Osteoblast (primary cell): Measurements from ENCODE around the gene TMC6. TPM values are rescaled to one million over a fixed set of nuclear protein-coding genes. Genes with fewer than 3 reads are reported as not detected.

ENCODE experiments used
- DNase-seq: peaks from one replicate; pipeline ENCODE4 v3.0.0; 2011; ENCODE audit warnings: low spot score, mixed read lengths; ENCODE audit not compliant: insufficient read length; ENCODE audit errors: missing footprints
- H2AFZ ChIP-seq: 2 replicates; pipeline ENCODE4 v1.6.0; 2011; ENCODE audit warnings: mild to moderate bottlenecking, low read length
- H3K27ac ChIP-seq: 2 replicates; pipeline ENCODE4 v1.5.1; 2011; ENCODE audit warnings: mild to moderate bottlenecking, low read depth, low read length, moderate library complexity
- H3K27me3 ChIP-seq: 2 replicates; pipeline ENCODE4 v1.6.0; 2012; ENCODE audit warnings: mild to moderate bottlenecking, control low read depth, inconsistent platforms, low read length, moderate library complexity; ENCODE audit not compliant: insufficient read depth
- H3K36me3 ChIP-seq: 2 replicates; pipeline ENCODE4 v1.5.1; 2011; ENCODE audit warnings: mild to moderate bottlenecking, low read length, control low read depth, moderate library complexity; ENCODE audit not compliant: insufficient read depth
- H3K4me1 ChIP-seq: 2 replicates; pipeline ENCODE4 v1.5.1; 2011; ENCODE audit warnings: mild to moderate bottlenecking, low read length, control low read depth, moderate library complexity; ENCODE audit not compliant: insufficient read depth
- H3K4me2 ChIP-seq: 2 replicates; pipeline ENCODE4 v1.6.0; 2011; ENCODE audit warnings: mild to moderate bottlenecking, low read length; ENCODE audit not compliant: insufficient read depth
- H3K4me3 ChIP-seq: fragments of 200-600 bp; sonication (generic); 3 replicates; pipeline ENCODE4 v1.5.1; 2012; ENCODE audit warnings: mild to moderate bottlenecking, low read length, inconsistent platforms; ENCODE audit not compliant: insufficient read depth
- H3K79me2 ChIP-seq: 2 replicates; pipeline ENCODE4 v1.6.0; 2012; ENCODE audit warnings: mild to moderate bottlenecking, low read length, control low read depth, inconsistent platforms; ENCODE audit not compliant: insufficient read depth
- H3K9me3 ChIP-seq: 2 replicates; pipeline ENCODE4 v1.5.1; 2011; ENCODE audit warnings: low read depth, low read length, control low read depth
- H4K20me1 ChIP-seq: 2 replicates; pipeline ENCODE4 v1.6.0; 2012; ENCODE audit warnings: mild to moderate bottlenecking, low read length, control low read depth; ENCODE audit not compliant: insufficient read depth
- total RNA-seq: library from RNA; depleted of rRNA; stranded (reverse); fragments of >200 nt; gene quantifications from 2 replicates; pipeline ENCODE4 v1.2.3, GENCODE V29; 2012
- TF ChIP-seq, protein P1 (sequence below): IDR thresholded peaks from 2 replicates; pipeline ENCODE4 v1.5.1; 2011; ENCODE audit warnings: mild to moderate bottlenecking, low read depth, low read length, moderate library complexity; ENCODE audit errors: extremely low read depth

TMC6 gene
- total RNA-seq, 1 donor, result under 0.01 TPM

DNA sequence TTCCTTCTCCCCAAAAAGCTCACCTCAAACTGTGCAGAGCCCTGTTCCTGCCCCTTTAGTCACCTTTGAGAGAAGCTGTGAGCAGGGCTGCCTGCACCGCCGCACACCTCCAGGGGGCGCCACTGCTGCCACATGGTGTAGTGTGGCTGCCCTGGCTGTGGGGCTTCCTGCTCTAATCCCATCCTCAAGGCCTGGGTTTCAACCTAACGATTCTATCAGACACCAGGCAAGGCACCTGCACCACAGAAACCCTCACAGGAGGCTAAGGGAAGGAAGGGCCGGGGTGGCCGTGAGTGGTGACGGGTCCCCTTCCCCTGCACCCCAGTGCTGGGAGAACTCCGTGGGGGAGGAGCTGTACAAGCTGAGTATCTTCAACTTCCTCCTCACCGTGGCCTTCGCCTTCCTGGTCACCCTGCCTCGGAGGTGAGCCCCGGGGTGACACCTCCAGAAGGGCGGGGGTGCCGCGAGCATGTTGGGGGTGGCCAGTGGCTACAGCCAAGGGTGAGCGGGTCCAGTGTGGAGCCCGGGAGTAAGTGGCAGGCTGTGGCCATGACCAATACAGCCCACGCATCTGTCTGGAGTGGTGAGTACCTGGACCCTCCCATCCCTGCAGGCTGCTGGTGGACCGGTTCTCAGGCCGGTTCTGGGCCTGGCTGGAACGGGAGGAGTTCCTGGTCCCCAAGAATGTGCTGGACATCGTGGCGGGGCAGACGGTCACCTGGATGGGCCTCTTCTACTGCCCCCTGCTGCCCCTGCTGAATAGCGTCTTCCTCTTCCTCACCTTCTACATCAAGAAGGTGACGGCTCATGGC, 9.0 kb upstream of the TMC6 start:
- no peak overlapping the region for H3K4me2 ChIP-seq
- H3K4me1 ChIP-seq, result no peaks in the 10 kb centered on the region
- no peaks in the 10 kb centered on the region for H3K36me3 ChIP-seq
- no peaks in the 10 kb centered on the region for H4K20me1 ChIP-seq
- TF ChIP-seq, protein P1, sequence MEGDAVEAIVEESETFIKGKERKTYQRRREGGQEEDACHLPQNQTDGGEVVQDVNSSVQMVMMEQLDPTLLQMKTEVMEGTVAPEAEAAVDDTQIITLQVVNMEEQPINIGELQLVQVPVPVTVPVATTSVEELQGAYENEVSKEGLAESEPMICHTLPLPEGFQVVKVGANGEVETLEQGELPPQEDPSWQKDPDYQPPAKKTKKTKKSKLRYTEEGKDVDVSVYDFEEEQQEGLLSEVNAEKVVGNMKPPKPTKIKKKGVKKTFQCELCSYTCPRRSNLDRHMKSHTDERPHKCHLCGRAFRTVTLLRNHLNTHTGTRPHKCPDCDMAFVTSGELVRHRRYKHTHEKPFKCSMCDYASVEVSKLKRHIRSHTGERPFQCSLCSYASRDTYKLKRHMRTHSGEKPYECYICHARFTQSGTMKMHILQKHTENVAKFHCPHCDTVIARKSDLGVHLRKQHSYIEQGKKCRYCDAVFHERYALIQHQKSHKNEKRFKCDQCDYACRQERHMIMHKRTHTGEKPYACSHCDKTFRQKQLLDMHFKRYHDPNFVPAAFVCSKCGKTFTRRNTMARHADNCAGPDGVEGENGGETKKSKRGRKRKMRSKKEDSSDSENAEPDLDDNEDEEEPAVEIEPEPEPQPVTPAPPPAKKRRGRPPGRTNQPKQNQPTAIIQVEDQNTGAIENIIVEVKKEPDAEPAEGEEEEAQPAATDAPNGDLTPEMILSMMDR, result peak; percentile 24
- H3K27ac ChIP-seq, result no peak overlapping the region
- H3K27me3 ChIP-seq, result peaks cover 6% of the 10 kb centered on the region
- no peaks in the 10 kb centered on the region for H3K79me2 ChIP-seq
- no peak overlapping the region for H3K4me3 ChIP-seq
- no peaks in the 10 kb centered on the region for H3K9me3 ChIP-seq
- no peak overlapping the region for H2AFZ ChIP-seq
- DNase-seq, result peak; percentile 77

DNA sequence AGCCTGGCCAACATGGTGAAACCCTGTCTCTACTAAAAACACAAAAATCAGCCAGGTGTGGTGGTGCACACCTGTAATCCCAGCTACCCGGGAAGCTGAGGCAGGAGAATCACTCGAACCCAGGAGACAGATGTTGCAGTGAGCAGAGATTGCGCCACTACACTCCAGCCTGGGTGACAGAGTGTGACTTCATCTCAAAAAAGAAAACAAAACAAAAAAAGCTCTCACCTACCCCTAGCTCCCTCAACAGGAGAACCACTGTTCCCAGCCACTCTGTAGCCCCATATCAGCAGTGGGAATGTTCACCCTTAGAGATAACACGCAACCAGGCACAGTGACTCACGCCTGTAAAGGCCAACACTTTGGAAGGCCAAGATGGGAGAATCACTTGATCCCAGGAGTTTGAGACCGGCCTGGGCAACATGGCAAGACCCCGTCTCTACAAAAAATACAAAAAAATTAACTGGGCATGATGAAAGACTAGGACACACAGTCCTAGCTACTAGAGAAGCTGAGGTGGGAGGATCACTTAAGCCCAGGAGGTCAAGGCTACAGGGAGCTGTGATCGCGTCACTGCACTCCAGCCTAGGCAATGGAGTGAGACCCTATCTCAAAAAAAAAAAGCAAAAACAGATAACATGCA, 7.4 kb upstream of the TMC6 start:
- no peaks in the 10 kb centered on the region for H3K36me3 ChIP-seq
- H2AFZ ChIP-seq, result no peak overlapping the region
- no peaks in the 10 kb centered on the region for H3K4me1 ChIP-seq
- H3K79me2 ChIP-seq, result no peaks in the 10 kb centered on the region
- H3K9me3 ChIP-seq, result no peaks in the 10 kb centered on the region
- no peak overlapping the region for H3K4me3 ChIP-seq
- peak; percentile 65 for DNase-seq
- H4K20me1 ChIP-seq, result no peaks in the 10 kb centered on the region
- H3K27me3 ChIP-seq, result peaks cover 14% of the 10 kb centered on the region
- H3K27ac ChIP-seq, result no peak overlapping the region
- TF ChIP-seq, protein P1, result no peak
- H3K4me2 ChIP-seq, result no peak overlapping the region

DNA sequence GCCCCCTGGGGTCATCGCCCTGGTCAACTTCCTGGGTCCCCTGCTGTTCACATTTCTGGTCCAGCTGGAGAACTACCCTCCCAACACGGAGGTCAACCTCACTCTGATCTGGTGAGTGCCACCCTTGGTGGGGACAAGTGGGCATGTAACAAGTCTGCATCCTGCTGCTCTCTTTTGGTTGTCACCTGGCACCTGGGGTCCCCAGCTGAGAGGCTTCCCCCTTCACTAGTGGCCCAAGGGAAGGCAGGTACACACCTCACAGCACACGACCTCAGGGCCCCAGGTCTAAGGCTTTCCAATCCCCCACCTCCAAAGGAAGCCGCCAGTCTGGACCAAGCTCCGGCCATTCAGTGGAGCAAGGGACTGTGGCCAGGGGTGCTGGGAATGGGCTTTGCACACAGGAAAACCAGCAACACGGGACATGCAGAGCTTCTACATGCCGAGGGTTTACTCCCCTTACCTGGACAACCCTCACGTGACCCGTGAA, 6.4 kb upstream of the TMC6 start:
- no peaks in the 10 kb centered on the region for H3K9me3 ChIP-seq

More for the DNA sequence above, 6.4 kb upstream of the TMC6 start:
- Histone ChIP-seq H3K4me2 (no peak overlapping the region), H3K4me1 (no peaks in the 10 kb centered on the region), H2AFZ (no peak overlapping the region), H3K79me2 (no peaks in the 10 kb centered on the region), H4K20me1 (no peaks in the 10 kb centered on the region), H3K4me3 (no peak overlapping the region), H3K36me3 (no peaks in the 10 kb centered on the region), H3K27me3 (peaks cover 19% of the 10 kb centered on the region), H3K27ac (no peak overlapping the region)
- TF ChIP-seq, protein P1, result no peak
- peak; percentile 79 for DNase-seq
